NCI-H146 treated with DMSO at 0.1 percent for 48 hours (cell line): ENCODE results near the gene WDR19.
"Not testable (repeated sequence)": the region's sequence is repeated elsewhere in the genome, so short reads cannot be mapped to it uniquely, and the experiment has no call there.

Experiments
- DNase-seq: peaks from one replicate; lab custom pipeline; 2025; ENCODE audit not compliant: unreplicated experiment; lab: John Stamatoyannopoulos, UW

The WDR19 gene

GRCh38 chr4:39181905-39182638 lies at the start of gene WDR19:
WDR19 (plus strand) TSS chr4:39182529; CDS start chr4:39182558, 29 bp downstream.
- peak; percentile 96 for DNase-seq

GRCh38 chr4:39133623-39134022 lies 48.7 kb upstream of the WDR19 start:
- no peak for DNase-seq

GRCh38 chr4:39134683-39135306 lies 47.5 kb upstream of the WDR19 start:
- DNase-seq: no peak

DNA sequence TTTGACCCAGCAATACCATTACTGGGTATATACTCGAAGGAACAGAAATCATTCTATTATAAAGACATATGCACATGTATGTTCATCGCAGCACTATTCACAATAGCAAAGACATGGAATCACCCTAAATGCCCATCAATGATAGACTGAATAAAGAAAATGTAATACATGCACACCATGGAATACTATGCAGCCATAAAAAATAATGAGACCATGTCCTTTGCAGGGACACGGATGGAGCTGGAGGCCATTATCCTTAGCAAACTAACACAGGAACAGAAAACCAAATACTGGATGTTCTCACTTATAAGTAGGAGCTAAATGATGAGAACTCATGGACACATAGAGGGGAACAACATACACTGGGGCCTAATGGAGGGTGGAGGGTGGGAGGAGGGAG lies 44.1 kb upstream of the WDR19 start:
- DNase-seq: not testable (repeated sequence)

GRCh38 chr4:39146211-39146610 lies 36.1 kb upstream of the WDR19 start:
- no peak for DNase-seq

DNA sequence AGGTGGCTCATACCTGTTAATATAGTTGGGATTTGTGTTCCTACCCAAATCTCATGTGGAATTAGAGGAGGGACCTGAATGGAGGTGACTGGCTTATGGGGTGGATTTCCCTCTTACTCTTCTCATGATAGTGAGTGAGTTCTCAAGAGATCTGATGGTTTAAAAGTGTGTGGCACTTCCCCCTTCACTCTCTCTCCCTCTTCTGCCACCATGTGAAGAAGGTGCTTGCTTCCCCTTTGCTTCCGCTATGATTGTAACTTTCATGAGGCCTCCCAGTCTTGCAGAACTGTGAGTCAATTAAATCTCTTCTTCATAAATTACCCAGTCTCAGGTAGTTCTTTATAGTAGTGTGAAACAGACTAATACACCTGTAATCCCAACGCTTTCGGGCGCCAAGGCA lies 28.3 kb upstream of the WDR19 start:
- no peak for DNase-seq

DNA sequence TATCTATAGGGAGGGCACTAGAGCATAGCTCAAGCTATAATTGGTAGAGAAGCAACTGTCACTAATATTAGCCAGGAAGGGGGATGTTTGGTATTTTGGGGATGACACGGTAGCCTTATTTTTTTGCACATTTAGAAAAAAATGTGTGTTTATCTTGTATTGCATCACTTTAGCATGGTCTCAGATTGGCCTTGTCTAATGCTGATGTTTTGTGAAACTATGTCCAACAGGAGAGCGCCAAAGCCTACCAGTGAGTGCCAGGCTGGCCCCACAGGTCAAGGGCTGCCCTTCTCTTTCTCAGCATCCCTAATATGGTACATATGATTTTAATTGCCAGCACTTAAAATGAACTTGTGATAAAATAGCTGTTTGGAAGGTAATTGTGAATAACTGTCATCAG lies 24.8 kb upstream of the WDR19 start:
- no peak for DNase-seq

- DNase-seq: no peak
Measured at GRCh38 chr4:39166177-39166576, 16.2 kb upstream of the WDR19 start.

DNA sequence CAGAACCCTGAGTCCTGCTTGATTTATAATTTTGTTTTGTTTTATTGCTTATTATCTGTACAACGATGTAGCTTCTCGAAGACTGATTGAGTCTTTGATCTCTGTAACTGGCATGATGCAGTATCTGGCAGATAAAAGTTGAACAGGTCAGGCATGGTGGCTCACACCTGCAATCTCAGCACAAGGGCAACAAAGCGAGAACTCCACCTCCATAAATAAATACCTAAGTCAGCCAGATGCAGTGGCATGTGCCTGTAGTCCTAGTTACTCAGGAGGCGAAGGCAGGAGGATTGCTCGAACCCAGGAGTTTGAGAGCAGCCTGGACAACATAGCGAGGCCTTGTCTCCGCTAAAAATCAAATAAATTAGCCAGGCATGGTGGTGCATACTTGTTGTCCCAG lies 15.7 kb upstream of the WDR19 start:
- no peak for DNase-seq

DNA sequence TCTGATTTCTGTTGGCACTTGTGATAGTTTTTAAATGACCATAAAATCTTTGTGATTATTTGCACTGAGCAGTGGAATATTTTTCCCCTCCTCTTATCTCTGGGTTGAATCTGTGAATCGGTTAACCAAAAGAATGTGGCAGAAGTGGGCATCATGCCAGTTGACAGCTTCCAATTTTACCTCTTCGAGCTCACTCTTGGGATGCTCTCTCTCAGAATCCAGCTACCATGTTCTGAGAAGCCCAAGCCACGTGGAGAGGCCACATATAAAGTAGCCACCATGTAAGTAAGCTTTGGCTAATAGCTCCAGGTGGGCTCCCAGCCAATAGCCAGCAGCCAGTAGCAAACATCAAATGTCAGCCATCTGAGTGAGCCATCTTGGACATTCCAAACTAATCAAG lies 12.9 kb upstream of the WDR19 start:
- DNase-seq: no peak

- no peak for DNase-seq
Measured at GRCh38 chr4:39170301-39170700, 12.0 kb upstream of the WDR19 start.

DNA sequence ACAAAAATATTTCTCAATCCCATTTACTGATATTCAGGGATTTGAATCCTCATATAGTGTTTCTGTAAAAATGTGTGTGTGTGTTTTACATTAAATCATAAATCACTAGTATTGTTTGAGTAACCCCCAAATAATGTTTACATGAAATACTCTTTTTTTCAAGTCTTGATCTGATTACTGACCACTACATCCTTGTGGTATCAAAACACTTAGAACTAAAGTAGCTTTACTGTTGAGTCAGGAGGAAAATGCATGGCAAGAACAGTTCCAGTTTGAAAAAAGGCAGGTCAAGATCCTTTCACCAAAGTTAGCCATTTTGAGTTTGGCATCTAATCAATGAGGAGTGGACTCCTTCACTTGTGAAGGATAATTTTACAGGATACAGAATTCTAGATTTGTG lies 3.6 kb upstream of the WDR19 start:
- DNase-seq: no peak

DNA sequence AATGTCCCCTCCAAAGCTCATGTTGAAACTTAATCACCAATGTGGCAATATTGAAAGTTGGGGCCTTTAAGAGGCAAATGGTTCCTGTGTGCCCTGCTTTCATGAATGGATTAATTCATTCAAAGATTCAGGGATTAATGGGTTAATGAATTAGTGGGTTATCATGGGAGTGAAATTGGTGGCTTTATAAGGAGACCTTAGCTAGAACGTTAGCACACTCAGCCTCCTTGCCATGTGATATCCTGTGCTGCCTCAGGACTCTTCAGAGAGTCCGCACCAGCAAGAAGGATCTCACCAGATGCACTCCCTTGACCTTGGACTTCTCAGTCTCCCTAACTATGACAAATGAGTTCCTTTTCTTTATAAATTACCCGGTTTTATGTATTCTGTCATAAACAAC lies 2.6 kb upstream of the WDR19 start:
- DNase-seq: no peak

DNA sequence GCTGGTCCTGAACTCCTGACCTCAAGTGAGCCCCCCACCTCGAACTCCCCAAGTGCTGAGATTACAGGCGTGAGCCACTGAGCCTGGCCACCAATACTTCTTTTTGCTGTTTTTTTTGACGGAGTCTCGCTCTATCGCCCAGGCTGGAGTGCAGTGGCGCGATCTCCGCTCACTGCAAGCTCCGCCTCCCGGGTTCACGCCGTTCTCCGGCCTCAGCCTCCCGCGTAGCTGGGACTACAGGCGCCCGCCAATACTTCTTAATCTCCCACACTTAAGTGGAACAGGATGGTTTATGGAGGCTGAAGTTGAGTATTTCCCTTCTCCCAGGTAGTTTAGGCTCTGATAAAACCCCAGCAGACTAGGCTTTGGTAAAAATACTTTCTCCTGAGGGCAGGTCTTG lies 1.7 kb upstream of the WDR19 start:
- DNase-seq: not testable (repeated sequence)

GRCh38 chr4:39181520-39181904 lies 817 bp upstream of the WDR19 start:
- no peak for DNase-seq

DNA sequence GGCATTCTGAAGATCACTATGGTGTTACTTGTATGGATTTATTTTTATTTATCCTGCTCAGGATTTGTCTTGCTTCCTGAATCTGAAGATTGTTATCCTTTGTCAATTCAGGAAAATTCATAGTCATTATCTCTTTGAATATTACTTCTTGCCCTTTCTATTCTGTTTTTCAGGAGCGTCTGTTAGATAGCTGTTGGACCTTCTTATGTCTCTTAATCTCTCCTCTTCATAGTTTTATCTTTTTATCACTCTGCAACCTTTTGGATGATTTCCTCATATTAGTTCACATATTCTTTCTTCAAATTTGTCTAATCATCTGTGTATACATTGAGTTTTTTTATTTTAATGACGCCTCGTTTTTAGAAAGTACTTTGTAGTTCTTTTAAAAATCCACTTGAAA lies 19.6 kb downstream of the WDR19 start:
- DNase-seq: no peak

DNA sequence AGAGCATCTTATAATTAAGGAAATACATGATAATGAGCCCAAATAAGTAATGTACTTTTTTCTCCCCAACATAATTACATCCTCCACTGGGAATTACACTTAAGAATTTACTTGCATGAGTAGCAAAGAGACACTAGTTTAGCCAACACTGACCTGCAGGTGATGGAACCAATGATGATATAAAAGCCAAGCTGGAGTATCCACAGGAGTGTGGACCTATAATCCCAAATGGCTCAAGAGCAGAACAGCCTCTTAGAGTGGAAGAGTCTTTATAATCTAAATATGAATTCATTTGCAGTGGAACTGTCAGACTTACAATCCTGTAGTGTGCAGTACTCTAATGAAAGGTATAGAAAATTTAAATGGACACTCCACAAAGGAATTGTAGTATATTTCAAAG lies 22.2 kb downstream of the WDR19 start:
- no peak for DNase-seq

DNA sequence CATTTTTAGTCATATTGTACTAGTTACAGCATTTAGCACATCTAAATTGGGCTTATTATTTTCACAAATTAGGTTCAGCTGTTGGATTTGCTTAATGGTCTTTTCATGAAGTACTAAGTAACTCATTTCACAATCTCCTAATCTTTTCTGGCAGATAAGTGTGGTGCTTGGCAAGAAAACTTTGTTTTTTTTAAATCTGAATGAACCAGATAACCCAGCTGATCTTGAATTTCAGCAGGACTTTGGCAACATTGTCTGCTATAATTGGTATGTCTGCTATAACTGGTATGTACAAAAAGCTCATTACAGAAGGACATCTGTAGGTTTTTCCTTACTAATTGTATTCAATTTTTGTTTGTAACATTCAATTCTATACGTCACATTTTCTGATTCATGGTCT lies 22.7 kb downstream of the WDR19 start:
- DNase-seq: no peak

- DNase-seq: no peak
Measured at GRCh38 chr4:39205476-39205875, 23.1 kb downstream of the WDR19 start.

DNA sequence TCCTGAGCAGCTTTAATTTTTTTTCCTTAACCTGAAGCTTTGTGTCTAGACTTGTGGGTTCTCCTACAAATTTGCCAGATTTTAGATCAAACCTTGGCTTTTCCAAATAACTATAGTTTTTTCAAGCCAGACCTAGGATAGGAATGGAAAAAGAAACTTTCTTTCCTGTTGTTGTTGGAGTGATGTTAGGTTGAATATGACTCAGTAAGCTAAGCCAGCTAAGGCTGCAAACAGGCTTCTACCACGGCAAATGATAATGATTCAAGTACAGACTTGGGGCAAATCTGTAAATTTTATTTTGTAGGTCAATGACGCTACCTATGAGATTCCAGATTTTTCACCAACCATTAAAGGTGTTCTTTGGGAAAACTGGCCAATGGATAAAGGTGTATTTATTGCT lies 45.6 kb downstream of the WDR19 start:
- DNase-seq: no peak

- DNase-seq: no peak
Measured at GRCh38 chr4:39228377-39228776, 46.0 kb downstream of the WDR19 start.

DNA sequence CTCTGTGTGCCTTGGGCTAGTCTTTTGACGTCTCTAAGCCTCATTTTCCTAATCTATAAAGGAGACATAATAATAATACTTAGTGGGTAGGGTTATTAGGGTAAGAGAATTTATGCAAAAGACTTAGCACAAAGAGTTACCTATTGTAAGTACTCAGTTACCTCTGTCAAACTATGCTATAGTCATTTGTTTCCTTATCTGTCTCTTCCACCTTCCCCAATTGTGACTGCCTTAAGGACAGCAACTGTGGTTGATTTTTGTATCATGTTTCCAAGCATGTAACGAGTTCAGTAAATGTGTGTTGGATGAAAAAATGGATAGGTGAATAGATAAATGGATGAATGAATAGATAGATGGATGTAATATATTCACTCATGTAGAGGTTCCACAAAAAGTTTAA lies 48.1 kb downstream of the WDR19 start:
- DNase-seq: no peak

DNA sequence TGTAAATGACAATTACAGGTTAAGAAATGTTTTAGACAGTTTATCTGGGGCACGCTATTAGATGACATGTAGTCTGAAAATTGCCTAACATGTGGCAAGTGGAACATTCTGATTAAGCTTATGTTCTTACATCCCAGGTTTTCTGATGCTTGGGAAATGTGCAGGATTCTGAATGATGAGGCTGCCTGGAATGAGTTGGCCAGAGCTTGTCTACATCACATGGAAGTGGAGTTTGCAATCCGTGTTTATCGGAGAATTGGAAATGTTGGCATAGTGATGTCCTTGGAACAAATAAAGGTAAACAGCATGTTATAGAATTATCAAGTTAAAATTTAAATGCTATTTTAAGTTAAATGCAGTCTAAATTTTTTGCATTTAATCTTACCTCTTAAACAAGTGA lies 49.3 kb downstream of the WDR19 start:
- DNase-seq: no peak
